Keratinocyte (primary cell): ENCODE measurements around the gene ARL4C. TPM values are rescaled to one million over a fixed set of nuclear protein-coding genes. Genes with fewer than 3 reads are reported as not detected.

Experiments
- DNase-seq: peaks from one replicate; pipeline ENCODE4 v3.0.0-alpha.2; 2011; ENCODE audit warnings: low read depth, missing footprints, low spot score
- FAIRE-seq: peaks from 2 replicates; lab custom pipeline; 2011; peaks lifted over from hg19 to GRCh38; lab: Jason Lieb, UNC
- H2AFZ ChIP-seq: 2 replicates; pipeline ENCODE4 v1.6.0; 2012; ENCODE audit warnings: low read length, control low read depth, inconsistent platforms; ENCODE audit not compliant: control insufficient read depth
- H3K27ac ChIP-seq: 2 replicates; pipeline ENCODE4 v1.5.1; 2011; ENCODE audit warnings: low read length; ENCODE audit not compliant: control insufficient read depth, insufficient read depth
- H3K27me3 ChIP-seq: 3 replicates; pipeline ENCODE4 v1.6.0; 2011; ENCODE audit warnings: low read length; ENCODE audit not compliant: control insufficient read depth, insufficient read depth; ENCODE audit errors: extremely low read depth
- H3K36me3 ChIP-seq, 2 experiments: 2 replicates in 1 of 2; 3 replicates in 1 of 2; pipeline ENCODE4 v1.5.1; 2011; ENCODE audit warnings: low read length in 2 of 2, mild to moderate bottlenecking in 1 of 2; ENCODE audit not compliant: control insufficient read depth in 2 of 2, insufficient read depth in 2 of 2; ENCODE audit errors: extremely low read depth in 1 of 2
- H3K4me1 ChIP-seq: 3 replicates; pipeline ENCODE4 v1.5.1; 2011; ENCODE audit warnings: low read length; ENCODE audit not compliant: control insufficient read depth, insufficient read depth; ENCODE audit errors: extremely low read depth
- H3K4me2 ChIP-seq: 3 replicates; pipeline ENCODE4 v1.6.0; 2011; ENCODE audit warnings: low read depth, low read length; ENCODE audit not compliant: control insufficient read depth, insufficient read depth; ENCODE audit errors: extremely low read depth
- H3K4me3 ChIP-seq, 3 experiments: fragments of 200-600 bp in 1 of 3; sonication (generic) in 1 of 3; 2 replicates in 2 of 3; 3 replicates in 1 of 3; pipeline ENCODE4 v1.5.1; 2011 to 2016; ENCODE audit warnings: low read length in 3 of 3, mild to moderate bottlenecking in 3 of 3, control low read depth in 2 of 3, inconsistent platforms in 1 of 3, low read depth in 1 of 3, mixed read lengths in 1 of 3, mixed run types in 1 of 3, moderate library complexity in 1 of 3; ENCODE audit not compliant: control insufficient read depth in 2 of 3, insufficient read depth in 2 of 3; ENCODE audit errors: extremely low read depth in 1 of 3
- H3K79me2 ChIP-seq: 2 replicates; pipeline ENCODE4 v1.6.0; 2012; ENCODE audit warnings: low read length; ENCODE audit not compliant: control insufficient read depth, insufficient read depth
- H3K9ac ChIP-seq: 3 replicates; pipeline ENCODE4 v1.6.0; 2011; ENCODE audit warnings: low read length; ENCODE audit not compliant: control insufficient read depth, insufficient read depth; ENCODE audit errors: extremely low read depth
- H3K9me1 ChIP-seq: 3 replicates; pipeline ENCODE4 v1.6.0; 2011; ENCODE audit warnings: low read length; ENCODE audit not compliant: control insufficient read depth, insufficient read depth; ENCODE audit errors: extremely low read depth
- H3K9me3 ChIP-seq: 2 replicates; pipeline ENCODE4 v1.5.1; 2012; ENCODE audit warnings: low read depth, low read length; ENCODE audit not compliant: control insufficient read depth
- H4K20me1 ChIP-seq: 3 replicates; pipeline ENCODE4 v1.6.0; 2011; ENCODE audit warnings: low read length; ENCODE audit not compliant: control insufficient read depth, insufficient read depth; ENCODE audit errors: extremely low read depth
- CTCF ChIP-seq, 3 experiments: IDR thresholded peaks in 1 of 3; conservative IDR thresholded peaks in 1 of 3; optimal IDR thresholded peaks in 1 of 3; 2 replicates in 2 of 3; 3 replicates in 1 of 3; pipeline versions ENCODE3 to v1.5.1; 2011; ENCODE audit warnings: low read length in 3 of 3, mild to moderate bottlenecking in 3 of 3, moderate library complexity in 2 of 3, control low read depth in 1 of 3, inconsistent platforms in 1 of 3; ENCODE audit not compliant: insufficient read depth in 2 of 3; ENCODE audit errors: extremely low read depth in 1 of 3
- EZH2 ChIP-seq: IDR thresholded peaks from one replicate; pipeline ENCODE4 v1.6.1; 2012; ENCODE audit warnings: inconsistent platforms, mild to moderate bottlenecking, low read length, moderate library complexity
- dilution Hi-C: fragments of 300-500 bp; cut with MboI; formaldehyde crosslinking; loops from one replicate; pipeline ENCODE4 v1.7.0; 2020; ENCODE audit warnings: low sequenced_read_pairs; ENCODE audit not compliant: extremely low pct_ligation_motif_present
- polyA plus RNA-seq, 5 experiments: library from polyadenylated mRNA; depleted of rRNA in 3 of 5; stranded (reverse) in 3 of 5; stranded (forward) in 1 of 5; unstranded in 1 of 5; fragments of >200 nt; gene quantifications; 1 replicate in 1 of 5; 2 replicates in 3 of 5; 3 replicates in 1 of 5; pipeline versions ENCODE4 v1.2.1 to v1.2.3, GENCODE V29; 2011 to 2012; ENCODE audit warnings: missing spikeins in 2 of 5, low read depth in 1 of 5, low replicate concordance in 1 of 5

ARL4C gene
- polyA plus RNA-seq, 1 donor (not counting 4 experiments of a cell fraction or from before 2014, with no cell fraction given): 79.5 TPM

GRCh38 chr2:234487356-234487755 is 9.5 kb downstream of the ARL4C start:
- Histone ChIP-seq H3K4me2 (no peak overlapping the region), H4K20me1 (peaks cover 3% of the 10 kb centered on the region), H2AFZ (no peak overlapping the region), H3K9me1 (no peaks in the 10 kb centered on the region), H3K36me3 (peaks cover 3 to 5% of the 10 kb centered on the region in 2 experiments), H3K9me3 (no peaks in the 10 kb centered on the region), H3K27ac (no peak overlapping the region), H3K4me1 (peaks cover 13% of the 10 kb centered on the region), H3K79me2 (peaks cover 8% of the 10 kb centered on the region), H3K27me3 (no peaks in the 10 kb centered on the region), H3K9ac (no peak overlapping the region), H3K4me3 (no peak overlapping the region)
- FAIRE-seq: no peak
- no peak for DNase-seq
- TF ChIP-seq CTCF (optimal IDR thresholded peaks at IDR 0.05 in 1 of 3, IDR thresholded peaks at IDR 0.05 in 1 of 3, conservative IDR thresholded peaks at IDR 0.05 in 1 of 3; ENCODE audit: extremely low read depth in 1 of 3, insufficient read depth in 2 of 3, low read length in 3 of 3) (no peak), EZH2 (no peak)
- dilution Hi-C loops: no loop called here

DNA sequence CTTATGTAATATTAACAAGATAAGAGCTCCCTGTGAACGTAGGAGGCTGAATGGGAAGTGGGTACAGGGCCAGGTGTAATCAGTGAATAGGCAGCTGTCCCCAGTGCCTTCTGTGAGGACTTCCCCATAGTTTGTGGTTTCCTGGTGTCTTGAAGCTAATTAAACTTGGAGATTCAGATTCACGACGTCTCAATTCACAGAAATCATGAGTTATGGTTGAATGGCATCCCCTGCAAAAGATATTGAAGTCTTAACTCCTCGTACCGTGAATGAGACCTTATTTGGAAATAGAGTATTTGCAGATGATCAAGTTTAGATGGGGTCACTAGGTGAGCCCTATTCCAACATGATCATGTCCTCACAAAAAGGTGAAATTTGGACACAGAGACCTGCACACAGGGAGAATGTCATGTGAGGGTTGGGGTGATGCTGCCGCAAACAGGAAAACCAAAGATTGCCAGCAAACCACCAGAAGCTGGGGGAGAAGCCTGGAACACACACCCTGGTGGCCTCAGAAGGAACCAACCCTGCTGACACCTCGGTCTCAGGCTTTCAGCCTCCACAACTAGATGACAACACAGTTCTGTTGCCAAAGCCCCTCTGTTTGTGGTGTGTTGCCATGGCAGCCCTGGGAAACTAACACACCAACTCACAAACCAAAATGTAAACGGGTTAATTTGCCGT is 13.2 kb downstream of the ARL4C start:
- no peak overlapping the region for H3K27ac ChIP-seq

More for the DNA sequence above, 13.2 kb downstream of the ARL4C start:
- no peaks in the 10 kb centered on the region for H3K9me3 ChIP-seq
- DNase-seq (no peak), FAIRE-seq (no peak)
- no peaks in the 10 kb centered on the region for H3K36me3 ChIP-seq
- H3K9me1 ChIP-seq: no peaks in the 10 kb centered on the region
- H4K20me1 ChIP-seq: no peaks in the 10 kb centered on the region
- H3K4me2 ChIP-seq: no peak overlapping the region
- no peak for TF ChIP-seq EZH2
- peak in 1 of 3 experiments; percentile 27 for TF ChIP-seq CTCF (optimal IDR thresholded peaks at IDR 0.05 in 1 of 3, IDR thresholded peaks at IDR 0.05 in 1 of 3, conservative IDR thresholded peaks at IDR 0.05 in 1 of 3; ENCODE audit: extremely low read depth in 1 of 3, insufficient read depth in 2 of 3, low read length in 3 of 3)
- no peaks in the 10 kb centered on the region for H3K79me2 ChIP-seq
- no peaks in the 10 kb centered on the region for H3K27me3 ChIP-seq
- no peaks in the 10 kb centered on the region for H3K4me1 ChIP-seq
- dilution Hi-C loops: no loop called here
- no peak overlapping the region for H2AFZ ChIP-seq
- no peak overlapping the region for H3K9ac ChIP-seq
- no peak overlapping the region for H3K4me3 ChIP-seq
